NCI-H1092 (cell line): ENCODE measurements around the gene TMEM214.
A peak's percentile ranks its signal among the peaks of the same experiment; 100 is the strongest.
"Not testable (repeated sequence)": the region's sequence is repeated elsewhere in the genome, so short reads cannot be mapped to it uniquely, and the experiment has no call there.

Experiments
- DNase-seq: peaks from one replicate; lab custom pipeline; 2025; lab: John Stamatoyannopoulos, UW

TMEM214 gene

GRCh38 chr2:27070653-27071276, 38.0 kb downstream of the TMEM214 start:
- DNase-seq = no peak

GRCh38 chr2:27071277-27071989, 38.7 kb downstream of the TMEM214 start, which contains the start of gene OST4:
OST4 (minus strand) TSS chr2:27071654.
- peak; percentile 76 for DNase-seq

GRCh38 chr2:27071990-27072830, 39.4 kb downstream of the TMEM214 start:
- DNase-seq = no peak

- DNase-seq = no peak
Measured at GRCh38 chr2:27072920-27073319, 40.2 kb downstream of the TMEM214 start.

GRCh38 chr2:27073782-27074181, 41.0 kb downstream of the TMEM214 start:
- DNase-seq = no peak

GRCh38 chr2:27074738-27075565, 42.2 kb downstream of the TMEM214 start:
- peak; percentile 28 for DNase-seq

- DNase-seq = not testable (repeated sequence)
Measured at GRCh38 chr2:27075566-27075871, 42.8 kb downstream of the TMEM214 start.

GRCh38 chr2:27076323-27076722, 43.6 kb downstream of the TMEM214 start:
- DNase-seq = no peak

- DNase-seq = no peak
Measured at GRCh38 chr2:27077231-27077630, 44.5 kb downstream of the TMEM214 start.

- no peak for DNase-seq
Measured at GRCh38 chr2:27078267-27079194, 45.8 kb downstream of the TMEM214 start, which contains the start of gene EMILIN1. EMILIN1 (plus strand) TSS chr2:27078615; CDS start chr2:27079066, 451 bp downstream.

GRCh38 chr2:27079233-27080139, 46.7 kb downstream of the TMEM214 start:
- no peak for DNase-seq

- DNase-seq = no peak
Measured at GRCh38 chr2:27080140-27080469, 47.3 kb downstream of the TMEM214 start.

- DNase-seq = no peak
Measured at GRCh38 chr2:27080603-27080936, 47.8 kb downstream of the TMEM214 start.

- DNase-seq = no peak
Measured at GRCh38 chr2:27081984-27082772, 49.4 kb downstream of the TMEM214 start.

- no peak for DNase-seq
Measured at GRCh38 chr2:27082773-27083409, 50.1 kb downstream of the TMEM214 start.

- no peak for DNase-seq
Measured at GRCh38 chr2:27083410-27084296, 50.9 kb downstream of the TMEM214 start.

- no peak for DNase-seq
Measured at GRCh38 chr2:27084297-27085061, 51.7 kb downstream of the TMEM214 start.
